HFFc6 (cell line): Measurements from ENCODE around the gene EDNRB. TPM values are rescaled to one million over a fixed set of nuclear protein-coding genes. Genes with fewer than 3 reads are reported as not detected.
"Not testable (repeated sequence)": the region's sequence is repeated elsewhere in the genome, so short reads cannot be mapped to it uniquely, and the experiment has no call there.

Source experiments
- DNase-seq: peaks from one replicate; pipeline ENCODE4 v3.0.0-alpha.2; 2018
- H3K27ac Mint-ChIP-seq: 2 replicates; pipeline ENCODE4 v1.8.0; 2020; ENCODE audit warnings: mild to moderate bottlenecking, mixed read lengths
- H3K27me3 Mint-ChIP-seq: 2 replicates; pipeline ENCODE4 v1.8.0; 2021; ENCODE audit warnings: mild to moderate bottlenecking, moderate library complexity, mixed read lengths; ENCODE audit not compliant: insufficient read depth
- H3K36me3 Mint-ChIP-seq: 2 replicates; pipeline ENCODE4 v1.8.0; 2021; ENCODE audit warnings: low read depth, mixed read lengths
- H3K4me1 Mint-ChIP-seq: 2 replicates; pipeline ENCODE4 v1.8.0; 2020; ENCODE audit warnings: low read depth, mixed read lengths
- H3K4me3 Mint-ChIP-seq: 2 replicates; pipeline ENCODE4 v1.8.0; 2020; ENCODE audit warnings: mild to moderate bottlenecking, moderate library complexity, mixed read lengths
- H3K9me3 Mint-ChIP-seq: 2 replicates; pipeline ENCODE4 v1.8.0; 2020; ENCODE audit warnings: mild to moderate bottlenecking, mixed read lengths
- total RNA-seq, 6 experiments: library from RNA; stranded (reverse); fragmentation: NEBNext Ultra II Directional; extraction: Animal tissue kit (Norgen Biotek cat#: 25700); gene quantifications; 2 replicates in 1 of 6; 3 replicates in 5 of 6; pipeline ENCODE4 v1.2.3, GENCODE V29; 2021
- TF ChIP-seq, protein P1 (sequence below): fragments of 200-600 bp; sonication (generic); IDR thresholded peaks from 2 replicates; pipeline ENCODE4 v1.5.0; 2021; ENCODE audit warnings: antibody characterized with exemption, mild to moderate bottlenecking

The EDNRB gene
- total RNA-seq, 6 experiments from 2014 or later: not detected

DNA sequence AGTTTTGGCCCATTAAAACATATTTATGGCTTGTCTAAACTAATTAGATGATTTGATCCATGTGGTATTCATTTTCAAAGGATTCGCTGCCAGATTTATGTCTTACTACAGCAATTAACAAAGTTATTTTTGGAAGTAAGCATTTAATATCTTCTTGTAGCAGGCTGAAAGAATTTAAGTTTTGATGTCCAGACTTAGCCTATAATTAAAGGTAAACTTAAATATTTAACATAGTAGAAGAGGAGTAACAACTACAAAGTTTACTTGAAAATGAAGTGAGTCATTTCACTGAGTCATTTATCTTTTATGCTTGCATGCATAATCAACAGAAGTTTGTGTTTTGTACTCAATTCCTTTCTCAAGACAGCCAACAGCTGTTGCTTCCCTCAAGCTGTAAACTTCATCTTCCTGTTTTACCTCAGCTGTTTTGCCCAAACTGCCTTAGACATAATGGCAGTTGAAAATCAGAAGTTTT lies 58.1 kb downstream of the EDNRB start:
- Mint-ChIP-seq H3K4me3 (no peak overlapping the region), H3K27me3 (no peaks in the 10 kb centered on the region), H3K36me3 (no peaks in the 10 kb centered on the region), H3K4me1 (no peaks in the 10 kb centered on the region), H3K9me3 (peaks cover 29% of the 10 kb centered on the region), H3K27ac (no peak overlapping the region)
- DNase-seq: no peak
- TF ChIP-seq, protein P1, sequence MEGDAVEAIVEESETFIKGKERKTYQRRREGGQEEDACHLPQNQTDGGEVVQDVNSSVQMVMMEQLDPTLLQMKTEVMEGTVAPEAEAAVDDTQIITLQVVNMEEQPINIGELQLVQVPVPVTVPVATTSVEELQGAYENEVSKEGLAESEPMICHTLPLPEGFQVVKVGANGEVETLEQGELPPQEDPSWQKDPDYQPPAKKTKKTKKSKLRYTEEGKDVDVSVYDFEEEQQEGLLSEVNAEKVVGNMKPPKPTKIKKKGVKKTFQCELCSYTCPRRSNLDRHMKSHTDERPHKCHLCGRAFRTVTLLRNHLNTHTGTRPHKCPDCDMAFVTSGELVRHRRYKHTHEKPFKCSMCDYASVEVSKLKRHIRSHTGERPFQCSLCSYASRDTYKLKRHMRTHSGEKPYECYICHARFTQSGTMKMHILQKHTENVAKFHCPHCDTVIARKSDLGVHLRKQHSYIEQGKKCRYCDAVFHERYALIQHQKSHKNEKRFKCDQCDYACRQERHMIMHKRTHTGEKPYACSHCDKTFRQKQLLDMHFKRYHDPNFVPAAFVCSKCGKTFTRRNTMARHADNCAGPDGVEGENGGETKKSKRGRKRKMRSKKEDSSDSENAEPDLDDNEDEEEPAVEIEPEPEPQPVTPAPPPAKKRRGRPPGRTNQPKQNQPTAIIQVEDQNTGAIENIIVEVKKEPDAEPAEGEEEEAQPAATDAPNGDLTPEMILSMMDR: no peak

DNA sequence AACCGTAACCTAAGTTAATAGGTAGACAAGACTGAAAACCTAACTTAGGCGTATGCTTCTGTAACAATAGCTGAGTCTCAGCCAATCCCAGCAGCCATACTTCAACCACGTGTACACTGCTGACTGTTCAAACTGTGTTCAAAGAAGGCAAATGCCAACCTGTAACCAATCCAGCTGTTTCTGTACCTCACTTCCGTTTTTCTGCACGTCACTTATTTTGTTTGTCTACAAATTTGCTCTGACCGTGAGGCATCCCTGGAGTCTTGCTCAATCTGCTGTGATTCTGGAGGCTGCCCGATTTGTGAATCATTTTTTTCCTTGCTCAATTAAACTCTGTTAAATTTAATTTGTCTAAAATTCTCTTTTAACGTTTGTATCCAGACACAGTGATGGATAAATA lies 59.2 kb downstream of the EDNRB start:
- Mint-ChIP-seq H3K27ac (no peak overlapping the region), H3K36me3 (no peaks in the 10 kb centered on the region), H3K27me3 (no peaks in the 10 kb centered on the region), H3K4me3 (no peak overlapping the region), H3K4me1 (no peaks in the 10 kb centered on the region), H3K9me3 (peaks cover 34% of the 10 kb centered on the region)
- TF ChIP-seq, protein P1: no peak
- no peak for DNase-seq

DNA sequence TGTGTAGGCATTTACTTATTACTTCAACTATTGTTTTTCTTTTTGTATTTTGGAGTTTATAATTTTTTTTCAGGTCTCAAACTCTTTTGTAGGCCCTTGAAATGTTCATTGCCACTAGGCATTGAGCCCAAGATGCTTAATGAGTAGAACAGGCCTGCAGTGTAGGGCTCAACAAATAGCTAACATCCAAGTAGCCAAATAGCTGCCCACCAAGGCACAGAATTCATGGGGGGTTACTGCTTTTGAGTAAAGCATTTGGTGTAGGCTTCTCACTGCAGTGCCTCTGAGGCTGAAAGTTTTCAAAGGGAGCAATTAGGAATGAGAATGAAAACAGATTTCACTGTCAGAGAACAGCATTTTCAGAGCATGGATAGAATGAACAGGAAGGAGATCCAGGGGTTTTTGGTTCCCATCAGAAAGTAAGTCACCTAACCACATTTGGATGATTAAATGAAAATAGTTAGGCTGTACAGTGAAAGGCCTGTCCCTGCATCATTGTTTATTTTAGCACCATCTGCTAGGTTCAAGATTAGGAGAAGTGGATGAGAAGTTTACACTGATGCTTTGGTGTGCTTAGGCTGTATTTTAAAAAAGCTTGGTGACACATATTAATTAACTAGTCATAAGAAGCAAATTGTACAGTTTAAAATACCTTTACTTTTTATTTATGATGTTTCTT lies 61.0 kb downstream of the EDNRB start:
- DNase-seq: no peak
- no peak overlapping the region for H3K27ac Mint-ChIP-seq
- no peak overlapping the region for H3K4me3 Mint-ChIP-seq
- TF ChIP-seq, protein P1: no peak
- H3K4me1 Mint-ChIP-seq: no peaks in the 10 kb centered on the region
- H3K27me3 Mint-ChIP-seq: no peaks in the 10 kb centered on the region
- H3K36me3 Mint-ChIP-seq: no peaks in the 10 kb centered on the region
- peaks cover 36% of the 10 kb centered on the region for H3K9me3 Mint-ChIP-seq

- TF ChIP-seq, protein P1: no peak
- Mint-ChIP-seq H3K4me1 (no peaks in the 10 kb centered on the region), H3K9me3 (peaks cover 33% of the 10 kb centered on the region), H3K27ac (no peak overlapping the region), H3K4me3 (no peak overlapping the region), H3K27me3 (no peaks in the 10 kb centered on the region), H3K36me3 (no peaks in the 10 kb centered on the region)
- DNase-seq: no peak
Measured at GRCh38 chr13:77853703-77854102, 64.9 kb downstream of the EDNRB start.

- peaks cover 20% of the 10 kb centered on the region for H3K9me3 Mint-ChIP-seq
- H3K4me3 Mint-ChIP-seq, H3K4me1 Mint-ChIP-seq, H3K27ac Mint-ChIP-seq, DNase-seq, H3K27me3 Mint-ChIP-seq, H3K36me3 Mint-ChIP-seq: not testable (repeated sequence)
Measured at GRCh38 chr13:77848050-77848449, 70.6 kb downstream of the EDNRB start.

- H3K4me3 Mint-ChIP-seq: no peak overlapping the region
- no peaks in the 10 kb centered on the region for H3K27me3 Mint-ChIP-seq
- TF ChIP-seq, protein P1: no peak
- no peaks in the 10 kb centered on the region; the same call in 1 of the 2 replicates for H3K36me3 Mint-ChIP-seq
- no peaks in the 10 kb centered on the region for H3K4me1 Mint-ChIP-seq
- peaks cover 17% of the 10 kb centered on the region for H3K9me3 Mint-ChIP-seq
- H3K27ac Mint-ChIP-seq: no peak overlapping the region
- DNase-seq: no peak
Measured at GRCh38 chr13:77846173-77846572, 72.5 kb downstream of the EDNRB start.

Other genes with a start within 250 kb of the EDNRB start
- gene SLAIN1, start 221.1 kb downstream of the EDNRB start, total RNA-seq: under 1 TPM in 3 of 6 experiments, not detected in 3; 0.09 to 0.56 (median 0.24) TPM